ENCODE results near the gene ANKRD23. TPM values are rescaled to one million over a fixed set of nuclear protein-coding genes. Genes with fewer than 3 reads are reported as not detected.
A peak's percentile ranks its signal among the peaks of the same experiment; 100 is the strongest.

The ANKRD23 gene
- total and polyA plus RNA-seq, 2 experiments from 2014 or later: 0.76 to 1.4 TPM

GRCh38 chr2:96815326-96816126 lies 28.3 kb downstream of the ANKRD23 start:
- no peaks in the 10 kb centered on the region for H4K20me1 ChIP-seq (ENCODE audit: insufficient read depth)
- H3K4me1 ChIP-seq (ENCODE audit: insufficient read depth): peaks cover 7% of the 10 kb centered on the region; the same call in 1 of the 2 replicates
- WGBS, 2 experiments (ENCODE audit: low coverage in 1 of 2, low lambda C conversion rate in 2 of 2, missing lambda C conversion rate in 2 of 2): 2 to 3% methylated on average over 34 to 60 of the region's 60 CpGs
- H3K9me3 ChIP-seq (ENCODE audit: low read depth): no peaks in the 10 kb centered on the region
- H3K36me3 ChIP-seq (ENCODE audit: low read depth): no peaks in the 10 kb centered on the region
- no peaks in the 10 kb centered on the region for H3K27me3 ChIP-seq (replicated peaks; ENCODE audit: insufficient read depth)
- H3K27ac ChIP-seq: peak overlapping the region; percentile 17
- H3K79me2 ChIP-seq (ENCODE audit: insufficient read depth): no peaks in the 10 kb centered on the region
- H3K4me3 ChIP-seq: peak overlapping the region; percentile 76
- H3K9me2 ChIP-seq (ENCODE audit: insufficient read depth): no peaks in the 10 kb centered on the region
- peak overlapping the region; percentile 87 for H2AFZ ChIP-seq
- H3K9ac ChIP-seq: peak overlapping the region; percentile 68
- in situ Hi-C loops (cut with MboI): no loop called here
- DNase-seq: peak; percentile 75
- peak overlapping the region; percentile 83 for H3K4me2 ChIP-seq (ENCODE audit: unreplicated experiment)
- TF ChIP-seq EZH2phosphoT487 (IDR thresholded peaks at IDR 0.05; ENCODE audit: insufficient read depth, low read depth): no peak
- no peak for TF ChIP-seq EZH2 (IDR thresholded peaks at IDR 0.05; ENCODE audit: insufficient read depth, poor library complexity, severe bottlenecking)
- 0 out of 2 replicates have a peak, but pooled peaks cover 8% of the 10 kb centered on the region for H3F3A ChIP-seq (ENCODE audit: insufficient read depth)

DNA sequence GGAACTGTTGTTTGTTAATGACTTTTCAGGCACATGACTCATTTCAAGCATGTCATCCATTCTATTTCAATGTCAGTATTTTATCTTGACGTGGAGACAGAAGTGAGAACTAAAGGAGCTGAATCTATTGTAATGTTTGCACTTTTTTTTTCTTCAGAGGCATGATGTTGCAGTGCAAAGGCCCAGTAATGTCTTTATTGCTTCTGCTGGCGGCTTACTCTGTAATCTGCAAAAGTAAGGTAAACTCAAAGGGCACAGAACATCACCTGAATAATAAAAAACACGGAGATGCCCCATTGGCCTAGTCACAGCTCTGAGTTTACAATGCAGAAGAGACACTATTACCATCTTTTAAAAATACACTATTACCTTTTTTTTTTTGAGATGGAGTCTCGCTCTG lies 30.2 kb downstream of the ANKRD23 start:
- Histone ChIP-seq H3K36me3 (ENCODE audit: low read depth) (no peaks in the 10 kb centered on the region), H3K4me1 (ENCODE audit: insufficient read depth) (peaks cover 7% of the 10 kb centered on the region; the same call in 1 of the 2 replicates), H4K20me1 (ENCODE audit: insufficient read depth) (no peaks in the 10 kb centered on the region), H3K4me2 (ENCODE audit: unreplicated experiment) (no peak overlapping the region), H3K27ac (no peak overlapping the region), H3K27me3 (replicated peaks; ENCODE audit: insufficient read depth) (no peaks in the 10 kb centered on the region), H3K4me3 (no peak overlapping the region), H3F3A (ENCODE audit: insufficient read depth) (0 out of 2 replicates have a peak, but pooled peaks cover 8% of the 10 kb centered on the region), H2AFZ (no peak overlapping the region), H3K9me3 (ENCODE audit: low read depth) (no peaks in the 10 kb centered on the region), H3K9me2 (ENCODE audit: insufficient read depth) (no peaks in the 10 kb centered on the region), H3K9ac (no peak overlapping the region), H3K79me2 (ENCODE audit: insufficient read depth) (no peaks in the 10 kb centered on the region)
- 86 to 88% methylated on average over 4 of the region's 4 CpGs for WGBS, 2 experiments (ENCODE audit: low coverage in 1 of 2, low lambda C conversion rate in 2 of 2, missing lambda C conversion rate in 2 of 2)
- in situ Hi-C loops (cut with MboI): no loop called here
- DNase-seq: no peak
- TF ChIP-seq EZH2phosphoT487 (IDR thresholded peaks at IDR 0.05; ENCODE audit: insufficient read depth, low read depth): no peak
- no peak for TF ChIP-seq EZH2 (IDR thresholded peaks at IDR 0.05; ENCODE audit: insufficient read depth, poor library complexity, severe bottlenecking)

DNA sequence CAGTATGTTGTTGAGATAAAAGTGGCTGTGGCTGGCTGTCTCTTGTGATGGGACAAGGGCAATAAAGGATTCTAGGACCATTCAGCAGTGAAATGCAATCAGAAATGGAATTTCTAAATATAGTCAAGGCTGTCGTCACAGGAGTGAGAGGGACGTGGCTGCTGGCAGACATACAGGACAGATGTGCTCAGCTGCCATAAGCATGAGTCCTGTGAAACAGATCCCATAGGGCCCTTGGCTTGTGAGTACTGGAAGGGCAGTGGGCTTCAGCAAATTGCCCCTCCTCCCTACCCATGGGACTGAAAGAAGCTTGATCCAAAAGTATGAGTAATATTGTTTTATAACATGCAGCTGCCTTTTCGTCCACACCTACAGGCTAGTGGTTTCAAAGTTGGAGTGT lies 31.9 kb downstream of the ANKRD23 start:
- Histone ChIP-seq H3K27ac (no peak overlapping the region), H4K20me1 (ENCODE audit: insufficient read depth) (no peaks in the 10 kb centered on the region), H3F3A (ENCODE audit: insufficient read depth) (0 out of 2 replicates have a peak, but pooled peaks cover 8% of the 10 kb centered on the region), H3K4me1 (ENCODE audit: insufficient read depth) (peaks cover 7% of the 10 kb centered on the region; the same call in 1 of the 2 replicates), H3K36me3 (ENCODE audit: low read depth) (no peaks in the 10 kb centered on the region), H3K4me3 (no peak overlapping the region), H3K9ac (no peak overlapping the region), H3K79me2 (ENCODE audit: insufficient read depth) (no peaks in the 10 kb centered on the region), H2AFZ (no peak overlapping the region), H3K4me2 (ENCODE audit: unreplicated experiment) (no peak overlapping the region), H3K9me3 (ENCODE audit: low read depth) (no peaks in the 10 kb centered on the region), H3K9me2 (ENCODE audit: insufficient read depth) (no peaks in the 10 kb centered on the region), H3K27me3 (replicated peaks; ENCODE audit: insufficient read depth) (no peaks in the 10 kb centered on the region)
- WGBS, 2 experiments (ENCODE audit: low coverage in 1 of 2, low lambda C conversion rate in 2 of 2, missing lambda C conversion rate in 2 of 2): 26 to 33% methylated on average over 3 of the region's 3 CpGs
- no peak for TF ChIP-seq EZH2phosphoT487 (IDR thresholded peaks at IDR 0.05; ENCODE audit: insufficient read depth, low read depth)
- TF ChIP-seq EZH2 (IDR thresholded peaks at IDR 0.05; ENCODE audit: insufficient read depth, poor library complexity, severe bottlenecking): no peak
- peak; percentile 68 for DNase-seq
- in situ Hi-C loops (cut with MboI): no loop called here

GRCh38 chr2:96810783-96811192 lies 33.0 kb downstream of the ANKRD23 start:
- Histone ChIP-seq H3K27me3 (replicated peaks; ENCODE audit: insufficient read depth) (no peaks in the 10 kb centered on the region), H3K4me3 (no peak overlapping the region), H2AFZ (no peak overlapping the region), H3K4me1 (ENCODE audit: insufficient read depth) (peaks cover 7% of the 10 kb centered on the region; the same call in 1 of the 2 replicates), H3K4me2 (ENCODE audit: unreplicated experiment) (no peak overlapping the region), H3K9me2 (ENCODE audit: insufficient read depth) (no peaks in the 10 kb centered on the region), H3K9ac (no peak overlapping the region), H3K9me3 (ENCODE audit: low read depth) (no peaks in the 10 kb centered on the region), H3K36me3 (ENCODE audit: low read depth) (no peaks in the 10 kb centered on the region), H4K20me1 (ENCODE audit: insufficient read depth) (no peaks in the 10 kb centered on the region), H3F3A (ENCODE audit: insufficient read depth) (0 out of 2 replicates have a peak, but pooled peaks cover 8% of the 10 kb centered on the region), H3K27ac (no peak overlapping the region), H3K79me2 (ENCODE audit: insufficient read depth) (no peaks in the 10 kb centered on the region)
- 95 to 96% methylated on average over 5 of the region's 5 CpGs for WGBS, 2 experiments (ENCODE audit: low coverage in 1 of 2, low lambda C conversion rate in 2 of 2, missing lambda C conversion rate in 2 of 2)
- no peak for DNase-seq
- TF ChIP-seq EZH2phosphoT487 (IDR thresholded peaks at IDR 0.05; ENCODE audit: insufficient read depth, low read depth) (no peak), EZH2 (IDR thresholded peaks at IDR 0.05; ENCODE audit: insufficient read depth, poor library complexity, severe bottlenecking) (no peak)
- in situ Hi-C loops (cut with MboI): no loop called here

All from GM23248 (cell line).